GM21390 (cell line): ENCODE measurements around the gene DYNLRB1.
"Not testable (repeated sequence)": the region's sequence is repeated elsewhere in the genome, so short reads cannot be mapped to it uniquely, and the experiment has no call there.

ENCODE experiments used
- ATAC-seq: cut with Tn5 transposase; IDR thresholded peaks from one replicate; pipeline ENCODE4 v1.9.1; 2021; ENCODE audit not compliant: unreplicated experiment

The DYNLRB1 gene

DNA sequence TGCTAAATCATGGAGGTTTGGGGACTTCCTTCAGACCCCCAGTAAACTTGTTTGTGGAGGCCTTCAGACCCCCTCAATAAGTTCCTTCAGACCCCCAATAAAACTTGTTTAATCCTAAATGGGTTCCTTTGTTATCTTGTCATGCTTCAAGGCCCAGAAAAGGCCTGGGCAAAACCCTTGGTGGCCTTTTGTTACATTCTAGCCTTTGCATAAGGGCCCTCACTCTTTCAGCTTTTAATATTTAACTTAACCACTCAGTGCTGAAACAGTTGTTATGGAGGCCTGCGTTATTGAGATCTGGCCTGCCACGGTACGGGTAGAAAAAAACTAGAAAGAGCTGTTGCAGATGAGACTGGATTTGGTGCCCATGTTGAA, 4.3 kb upstream of the DYNLRB1 start:
- ATAC-seq = no peak

DNA sequence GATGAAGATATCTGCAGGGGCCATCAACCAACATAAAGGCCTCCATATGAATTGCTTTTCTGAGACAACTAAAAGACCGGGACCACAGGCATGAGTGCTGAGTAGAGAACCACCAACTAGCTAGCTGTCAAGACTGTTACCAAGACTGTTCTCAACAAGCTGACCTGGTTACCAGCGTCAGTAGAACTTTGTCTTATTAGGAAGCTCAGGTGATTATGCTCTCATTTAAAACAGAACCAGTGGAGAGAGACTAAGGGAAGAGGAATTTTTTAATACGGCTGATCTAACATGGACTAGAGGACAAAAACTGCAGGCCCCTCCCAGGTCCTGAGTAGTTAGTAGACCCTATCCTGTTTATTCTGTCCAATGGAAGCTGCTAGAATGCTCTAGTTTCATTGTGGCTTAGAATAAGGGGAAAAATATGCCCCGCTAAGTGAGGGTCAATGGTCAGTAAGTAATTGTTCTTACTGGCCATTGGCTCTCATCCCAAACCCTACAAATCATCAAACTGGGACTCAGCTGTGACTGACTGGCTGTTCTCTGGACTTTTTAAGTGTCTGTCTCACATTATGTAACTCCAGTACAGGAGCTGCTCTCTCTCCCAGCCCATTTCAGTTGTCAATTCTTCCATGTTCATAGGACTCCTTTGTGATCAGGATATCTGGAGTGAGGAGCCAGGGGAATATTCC, 3.8 kb upstream of the DYNLRB1 start:
- ATAC-seq = no peak

DNA sequence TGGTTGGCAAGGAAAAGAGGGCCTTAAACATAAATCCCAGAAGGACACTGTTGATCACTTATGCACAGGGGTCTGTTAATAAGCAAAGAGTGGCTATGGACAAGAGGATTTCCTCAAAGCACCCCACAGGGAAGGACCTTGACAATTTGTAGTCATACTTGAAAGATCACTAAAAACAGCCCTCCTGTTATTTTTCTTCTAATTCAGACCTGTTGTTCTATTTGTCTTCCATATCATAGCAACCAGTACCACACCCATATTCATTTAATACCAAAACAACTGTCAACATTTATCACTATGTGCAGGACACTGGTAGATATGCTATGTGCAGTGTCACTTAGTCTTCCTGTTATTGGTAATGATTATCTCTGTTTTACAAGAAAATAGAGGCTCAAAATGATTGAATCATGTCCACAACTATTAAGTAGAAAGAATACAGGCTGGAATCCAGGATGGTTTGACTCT, 3.2 kb upstream of the DYNLRB1 start:
- ATAC-seq = no peak

DNA sequence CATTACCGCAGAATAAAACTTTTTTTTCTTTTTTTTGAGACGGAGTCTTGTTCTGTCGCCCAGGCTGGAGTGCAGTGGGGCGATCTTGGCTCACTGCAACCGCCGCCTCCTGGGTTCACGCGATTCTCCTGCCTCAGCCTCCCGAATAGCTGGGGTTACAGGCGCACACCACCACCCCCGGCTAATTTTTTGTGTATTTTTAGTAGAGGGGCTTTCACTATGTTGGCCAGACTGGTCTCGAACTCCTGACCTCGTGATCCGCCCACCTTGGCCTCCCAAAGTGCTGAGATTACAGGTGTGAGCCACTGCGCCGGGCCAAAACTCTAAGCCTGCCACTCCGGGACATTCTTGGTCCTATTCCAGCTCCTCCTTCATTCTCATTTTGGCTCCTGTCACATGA, 2.2 kb upstream of the DYNLRB1 start:
- not testable (repeated sequence) for ATAC-seq

DNA sequence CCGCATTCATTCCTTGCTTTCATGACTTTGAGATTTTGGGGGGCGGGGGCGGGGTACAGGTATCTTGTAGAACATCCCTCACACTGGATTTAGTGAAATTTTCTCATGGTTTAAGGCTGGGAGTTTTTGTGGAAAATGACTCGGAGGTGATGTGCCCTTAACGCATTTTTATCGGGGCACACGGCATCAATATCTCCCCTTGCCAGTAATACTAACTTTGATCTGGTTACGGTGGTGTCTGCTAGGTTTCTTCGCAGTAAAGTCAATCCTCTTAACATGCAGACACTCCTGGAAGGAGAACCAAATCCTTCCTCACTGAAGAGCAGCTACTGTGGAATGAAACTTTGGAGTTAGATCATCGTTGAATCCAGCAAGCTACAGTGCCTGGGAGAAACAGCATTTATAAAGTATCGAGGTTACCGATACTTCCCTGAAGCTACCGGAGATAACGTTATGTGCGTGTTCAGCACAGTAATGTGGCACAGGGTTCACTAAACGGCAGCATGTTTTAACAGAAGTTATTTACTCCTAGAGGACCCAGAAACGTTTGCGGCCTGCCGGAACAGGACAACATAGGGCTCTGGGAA, 1.2 kb upstream of the DYNLRB1 start:
- ATAC-seq = peak; percentile 21

- ATAC-seq = peak; percentile 50
Measured at GRCh38 chr20:34515484-34516246, 557 bp upstream of the DYNLRB1 start.

DNA sequence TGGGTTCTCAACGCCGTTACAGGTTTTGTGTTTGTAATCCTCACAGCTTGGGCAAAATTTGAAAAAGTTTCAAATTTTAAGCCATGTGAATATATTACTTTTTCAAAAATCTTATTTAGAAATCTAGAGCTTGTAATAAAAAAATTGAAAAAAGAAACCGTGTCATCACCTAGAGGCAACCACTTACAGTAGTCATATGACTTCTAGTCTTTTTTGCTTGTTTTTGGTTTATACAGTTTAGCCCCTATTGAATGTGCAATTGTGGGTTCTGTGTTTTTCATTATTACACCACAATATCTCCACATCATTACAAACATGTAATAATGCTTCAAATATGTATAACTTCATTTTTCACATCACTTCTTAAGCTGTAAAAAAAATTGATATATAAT, 888 bp downstream of the DYNLRB1 start:
- ATAC-seq = no peak

GRCh38 chr20:34518863-34519262, 2.6 kb downstream of the DYNLRB1 start:
- not testable (repeated sequence) for ATAC-seq

- not testable (repeated sequence) for ATAC-seq
Measured at GRCh38 chr20:34519841-34520240, 3.6 kb downstream of the DYNLRB1 start.

- ATAC-seq = no peak
Measured at GRCh38 chr20:34522969-34523871, 7.0 kb downstream of the DYNLRB1 start.

DNA sequence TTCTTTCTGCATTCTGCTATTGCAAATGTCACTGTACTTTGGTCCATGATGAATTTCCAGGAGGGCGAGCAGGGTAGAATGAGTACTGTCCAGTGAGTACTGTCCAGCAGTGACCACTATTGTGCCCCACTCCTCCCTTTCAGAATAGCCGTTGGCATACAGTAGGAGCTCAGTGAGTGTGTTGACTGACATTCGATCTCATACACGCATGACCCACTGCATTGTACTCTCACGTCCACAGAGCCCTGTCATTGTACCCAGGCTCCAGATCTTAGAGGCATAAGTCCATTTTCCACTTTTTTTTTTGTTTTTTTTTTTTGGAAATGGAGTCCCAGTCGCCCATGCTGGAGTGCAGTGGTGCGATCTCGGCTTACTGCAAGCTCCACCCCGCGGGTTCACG, 8.2 kb downstream of the DYNLRB1 start:
- ATAC-seq = no peak

GRCh38 chr20:34525342-34525708, 9.1 kb downstream of the DYNLRB1 start:
- no peak for ATAC-seq

DNA sequence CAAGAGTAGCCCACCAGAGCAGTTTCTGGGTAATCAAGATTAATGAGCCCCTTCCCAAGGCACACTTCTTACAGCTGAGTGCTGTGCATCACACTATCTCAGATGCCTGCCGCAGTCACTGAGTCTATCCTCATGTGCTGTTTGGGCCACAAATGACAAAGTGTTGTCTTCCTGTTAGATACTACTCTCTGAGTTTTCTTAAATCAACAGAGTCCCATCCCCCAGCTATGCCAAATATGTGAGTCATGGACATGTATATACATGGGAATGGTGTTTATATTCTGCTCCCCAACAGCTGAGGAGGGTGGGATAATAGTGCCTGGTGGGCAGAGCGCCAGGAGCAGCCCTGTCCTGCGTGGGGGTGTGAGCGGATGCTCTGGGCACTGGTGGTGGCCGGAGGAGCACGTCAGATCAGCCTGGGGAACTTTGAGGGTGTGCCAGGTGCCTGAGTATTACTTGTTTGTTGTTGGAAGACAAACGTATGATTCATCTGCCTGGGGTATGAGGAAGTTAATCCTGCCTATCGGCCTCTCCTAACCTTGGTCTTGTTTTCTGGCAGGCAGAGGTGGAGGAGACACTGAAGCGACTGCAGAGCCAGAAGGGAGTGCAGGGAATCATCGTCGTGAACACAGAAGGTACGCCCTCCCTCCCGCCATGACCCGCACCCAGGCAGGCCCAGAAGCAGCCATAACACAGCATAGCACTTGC, 9.6 kb downstream of the DYNLRB1 start:
- no peak for ATAC-seq

DNA sequence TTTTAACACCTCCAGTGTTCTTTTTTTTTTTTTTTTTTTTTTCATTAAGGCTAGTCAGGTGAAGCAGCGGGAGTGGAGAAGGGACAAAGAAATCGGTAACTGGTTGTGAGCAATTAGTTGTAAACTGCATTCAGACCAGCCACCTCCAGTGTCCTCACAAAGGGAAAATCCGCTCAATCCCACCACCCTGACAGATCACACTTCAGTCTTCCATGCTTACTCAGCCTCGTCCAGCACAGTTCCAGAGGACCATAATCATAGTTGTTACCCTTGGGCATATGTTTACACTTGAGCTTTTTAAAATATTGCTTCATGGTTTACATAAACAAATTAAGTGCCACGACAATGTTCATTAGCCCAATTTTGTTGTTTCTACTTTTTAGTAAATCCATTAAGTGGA, 10.2 kb downstream of the DYNLRB1 start:
- ATAC-seq = no peak

DNA sequence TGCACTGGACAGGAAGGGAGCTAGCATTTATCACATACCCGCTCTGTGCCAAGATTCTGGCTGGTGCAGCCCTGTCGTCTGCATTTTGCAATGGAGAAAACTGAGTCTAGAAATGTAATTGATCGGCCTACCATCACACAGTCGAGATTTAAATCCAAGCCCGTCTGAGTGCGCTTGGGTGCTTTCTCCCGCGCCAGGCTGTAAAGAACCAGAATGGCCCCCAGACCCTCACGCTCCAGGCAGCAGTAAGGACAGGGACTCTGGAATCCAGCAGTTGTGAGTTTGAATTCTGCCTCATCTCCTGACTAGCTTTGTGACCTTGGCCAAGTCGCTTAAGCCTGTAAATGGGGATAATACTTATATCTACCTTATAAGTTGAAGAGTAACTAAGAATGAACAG, 10.8 kb downstream of the DYNLRB1 start:
- ATAC-seq = no peak

- no peak for ATAC-seq
Measured at GRCh38 chr20:34528921-34529297, 12.7 kb downstream of the DYNLRB1 start.

DNA sequence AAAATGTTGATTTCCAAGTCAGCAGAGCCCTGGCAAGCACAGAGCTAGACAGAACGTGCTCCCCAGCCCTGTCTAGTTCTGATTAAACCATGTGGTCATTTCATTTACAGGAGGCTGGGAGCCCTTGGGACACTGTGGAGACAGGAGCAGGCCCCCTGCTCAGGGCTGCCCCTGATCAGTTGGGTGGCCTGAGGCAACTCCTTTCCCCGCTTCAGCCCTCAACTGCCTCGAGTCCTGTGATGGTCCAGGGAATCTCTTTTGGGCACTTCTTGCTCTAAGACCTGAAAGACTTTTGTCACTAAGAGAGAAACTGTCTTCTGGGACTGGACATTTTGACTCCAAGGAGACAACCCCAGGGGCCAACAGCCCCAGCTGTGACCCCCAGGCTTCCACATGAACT, 13.5 kb downstream of the DYNLRB1 start:
- no peak for ATAC-seq

- no peak for ATAC-seq
Measured at GRCh38 chr20:34530342-34530741, 14.1 kb downstream of the DYNLRB1 start.

- ATAC-seq = no peak
Measured at GRCh38 chr20:34531608-34532265, 15.5 kb downstream of the DYNLRB1 start.

GRCh38 chr20:34532320-34532719, 16.1 kb downstream of the DYNLRB1 start:
- no peak for ATAC-seq
